ENCODE data around the gene ZNF274.

Gene ZNF274

GRCh38 chr19:58182577-58182988 is 278 bp upstream of the ZNF274 start:
- peak; percentile 96 for DNase-seq (ENCODE audit: low spot score)
- ChIA-PET POLR2A (ENCODE audit: low non-redundant PET) (interaction anchor here (0.6 to 0.8 kb wide), 2 partner anchors 9 to 247 kb away, joined by 8 to 9 read pairs; partner anchors contain the start of gene ZNF418), CTCF (interaction anchor here (0.6 kb wide), 1 partner anchor 168 kb away, joined by 3 read pairs; no protein-coding TSS in a partner anchor)
- peak overlapping the region; percentile 98 for H3K27ac ChIP-seq
- no peak for TF ChIP-seq CTCF (conservative IDR thresholded peaks at IDR 0.05; ENCODE audit: low read depth)

- H3K27ac ChIP-seq, result peak overlapping the region; percentile 98
- ChIA-PET POLR2A (ENCODE audit: low non-redundant PET) (interaction anchor here (0.8 to 1.2 kb wide), 3 partner anchors 23 to 794 kb away, joined by 3 to 11 read pairs (median 3); partner anchors contain the start of genes ZNF544 and ZNF548), CTCF (no interaction called here)
- no peak for DNase-seq (ENCODE audit: low spot score)
- TF ChIP-seq CTCF (conservative IDR thresholded peaks at IDR 0.05; ENCODE audit: low read depth), result no peak
These were observed 955 bp downstream of the ZNF274 start for GRCh38 chr19:58183817-58184215.

GRCh38 chr19:58196901-58197616 is 14.2 kb downstream of the ZNF274 start:
- H3K27ac ChIP-seq, result no peak overlapping the region
- ChIA-PET POLR2A (ENCODE audit: low non-redundant PET) (no interaction called here), CTCF (no interaction called here)
- no peak for TF ChIP-seq CTCF (conservative IDR thresholded peaks at IDR 0.05; ENCODE audit: low read depth)
- DNase-seq (ENCODE audit: low spot score), result no peak

- no peak overlapping the region for H3K27ac ChIP-seq
- ChIA-PET CTCF (no interaction called here), POLR2A (ENCODE audit: low non-redundant PET) (no interaction called here)
- no peak for TF ChIP-seq CTCF (conservative IDR thresholded peaks at IDR 0.05; ENCODE audit: low read depth)
- DNase-seq (ENCODE audit: low spot score), result no peak
These were observed 21.1 kb downstream of the ZNF274 start for GRCh38 chr19:58203814-58204475.

GRCh38 chr19:58204566-58204965 is 21.7 kb downstream of the ZNF274 start:
- TF ChIP-seq CTCF (conservative IDR thresholded peaks at IDR 0.05; ENCODE audit: low read depth), result no peak
- ChIA-PET POLR2A (ENCODE audit: low non-redundant PET) (no interaction called here), CTCF (no interaction called here)
- H3K27ac ChIP-seq, result no peak overlapping the region
- no peak for DNase-seq (ENCODE audit: low spot score)

- POLR2A ChIA-PET (ENCODE audit: low non-redundant PET), result no interaction called here
- no peak for TF ChIP-seq CTCF (conservative IDR thresholded peaks at IDR 0.05; ENCODE audit: low read depth)
- CTCF ChIA-PET, result no interaction called here
- DNase-seq (ENCODE audit: low spot score), result no peak
- no peak overlapping the region for H3K27ac ChIP-seq
These were observed 26.7 kb downstream of the ZNF274 start for GRCh38 chr19:58209577-58209976.

All from RWPE1 (cell line).